KMS-11 (cell line): ENCODE results near the gene FNTB.

ENCODE experiments used
- H2AFZ ChIP-seq: fragments of 200-600 bp; sonication (generic); 2 replicates; pipeline ENCODE4 v1.6.1; 2016; ENCODE audit warnings: antibody characterized with exemption, mixed run types, low read depth
- H3K27ac ChIP-seq: fragments of 200-600 bp; sonication (generic); 2 replicates; pipeline ENCODE4 v1.6.1; 2016; ENCODE audit warnings: mild to moderate bottlenecking, mixed run types
- H3K27me3 ChIP-seq: fragments of 200-600 bp; sonication (generic); 2 replicates; pipeline ENCODE4 v1.6.1; 2017; ENCODE audit warnings: mild to moderate bottlenecking, low read depth, mixed run types, moderate library complexity; ENCODE audit not compliant: insufficient read depth
- H3K36me3 ChIP-seq: fragments of 200-600 bp; sonication (generic); 2 replicates; pipeline ENCODE4 v1.6.1; 2017; ENCODE audit warnings: mild to moderate bottlenecking, mixed run types; ENCODE audit not compliant: insufficient read depth
- H3K4me1 ChIP-seq: fragments of 200-600 bp; sonication (generic); 2 replicates; pipeline ENCODE4 v1.6.1; 2016; ENCODE audit warnings: mild to moderate bottlenecking, low read depth, mixed run types; ENCODE audit not compliant: poor library complexity, severe bottlenecking
- H3K4me2 ChIP-seq: fragments of 200-600 bp; sonication (generic); 2 replicates; pipeline ENCODE4 v1.7.0; 2016; ENCODE audit warnings: mild to moderate bottlenecking, mixed run types
- H3K4me3 ChIP-seq: fragments of 200-600 bp; sonication (generic); IDR thresholded peaks from 2 replicates; pipeline ENCODE4 v1.6.1; 2017; ENCODE audit warnings: low read depth, low read length, mixed read lengths; ENCODE audit not compliant: insufficient read depth
- H3K79me2 ChIP-seq: fragments of 200-600 bp; sonication (generic); 2 replicates; pipeline ENCODE4 v1.6.1; 2016; ENCODE audit warnings: low read depth, mixed run types; ENCODE audit not compliant: insufficient read depth
- H3K9ac ChIP-seq: fragments of 200-600 bp; sonication (generic); 2 replicates; pipeline ENCODE4 v1.6.1; 2016; ENCODE audit warnings: mild to moderate bottlenecking, mixed run types
- H4K20me1 ChIP-seq: fragments of 200-600 bp; sonication (generic); 2 replicates; pipeline ENCODE4 v1.6.1; 2016; ENCODE audit warnings: mild to moderate bottlenecking, mixed run types; ENCODE audit not compliant: insufficient read depth
- TF ChIP-seq, protein P1 (sequence below): fragments of 200-600 bp; sonication (generic); conservative IDR thresholded peaks from 2 replicates; pipeline ENCODE4 v1.6.1; 2017; ENCODE audit warnings: low read depth, mild to moderate bottlenecking, antibody characterized with exemption, low read length, moderate library complexity, mixed read lengths

FNTB gene

DNA sequence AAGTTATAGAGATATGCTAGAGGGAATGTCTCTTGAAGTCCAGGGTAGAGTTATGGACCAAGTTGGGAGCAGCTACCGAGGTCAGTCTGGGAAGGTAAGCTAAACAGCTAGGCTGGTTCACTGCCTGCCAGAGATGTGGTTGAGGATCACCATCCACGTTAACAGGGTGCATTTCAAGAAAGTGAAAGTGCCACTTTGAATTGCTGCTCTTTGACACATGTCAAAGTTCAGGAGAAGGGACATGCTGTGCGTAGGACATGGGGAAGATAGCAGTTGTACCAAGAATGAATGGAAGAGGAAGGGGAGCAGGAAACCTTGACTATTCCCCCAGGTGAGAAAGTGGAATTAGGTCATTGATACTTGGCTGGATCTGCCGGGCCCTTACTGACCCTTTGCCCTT, 66.1 kb downstream of the FNTB start:
- Histone ChIP-seq H3K9ac (no peak overlapping the region), H3K79me2 (no peaks in the 10 kb centered on the region), H3K4me2 (no peak overlapping the region), H3K27ac (no peak overlapping the region), H3K36me3 (no peaks in the 10 kb centered on the region), H3K27me3 (no peaks in the 10 kb centered on the region), H4K20me1 (no peaks in the 10 kb centered on the region), H3K4me1 (no peaks in the 10 kb centered on the region), H3K4me3 (no peak overlapping the region), H2AFZ (no peak overlapping the region)
- TF ChIP-seq, protein P1, sequence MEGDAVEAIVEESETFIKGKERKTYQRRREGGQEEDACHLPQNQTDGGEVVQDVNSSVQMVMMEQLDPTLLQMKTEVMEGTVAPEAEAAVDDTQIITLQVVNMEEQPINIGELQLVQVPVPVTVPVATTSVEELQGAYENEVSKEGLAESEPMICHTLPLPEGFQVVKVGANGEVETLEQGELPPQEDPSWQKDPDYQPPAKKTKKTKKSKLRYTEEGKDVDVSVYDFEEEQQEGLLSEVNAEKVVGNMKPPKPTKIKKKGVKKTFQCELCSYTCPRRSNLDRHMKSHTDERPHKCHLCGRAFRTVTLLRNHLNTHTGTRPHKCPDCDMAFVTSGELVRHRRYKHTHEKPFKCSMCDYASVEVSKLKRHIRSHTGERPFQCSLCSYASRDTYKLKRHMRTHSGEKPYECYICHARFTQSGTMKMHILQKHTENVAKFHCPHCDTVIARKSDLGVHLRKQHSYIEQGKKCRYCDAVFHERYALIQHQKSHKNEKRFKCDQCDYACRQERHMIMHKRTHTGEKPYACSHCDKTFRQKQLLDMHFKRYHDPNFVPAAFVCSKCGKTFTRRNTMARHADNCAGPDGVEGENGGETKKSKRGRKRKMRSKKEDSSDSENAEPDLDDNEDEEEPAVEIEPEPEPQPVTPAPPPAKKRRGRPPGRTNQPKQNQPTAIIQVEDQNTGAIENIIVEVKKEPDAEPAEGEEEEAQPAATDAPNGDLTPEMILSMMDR, result no peak

DNA sequence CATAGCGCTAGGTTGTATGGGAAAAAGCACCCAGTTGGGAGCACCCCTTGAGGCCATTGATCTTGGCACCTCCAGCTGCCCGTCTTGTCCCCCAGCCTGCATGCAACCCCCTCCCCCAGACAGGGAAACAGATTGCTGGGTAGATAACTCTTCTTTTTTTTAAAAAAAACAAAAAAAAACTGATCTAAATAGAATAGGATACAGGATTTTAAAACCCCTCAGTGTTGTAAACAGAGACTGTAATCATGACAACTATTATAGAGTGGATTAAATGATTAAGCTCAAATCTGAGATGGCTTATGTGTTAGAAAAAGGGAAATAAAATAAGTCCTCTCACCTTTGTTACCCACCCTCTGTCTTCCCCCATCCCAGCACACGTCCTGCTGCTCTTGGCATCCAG, 66.8 kb downstream of the FNTB start:
- Histone ChIP-seq H3K9ac (no peak overlapping the region), H3K4me1 (no peaks in the 10 kb centered on the region), H3K4me3 (no peak overlapping the region), H2AFZ (no peak overlapping the region), H3K27me3 (no peaks in the 10 kb centered on the region), H3K79me2 (no peaks in the 10 kb centered on the region), H3K36me3 (no peaks in the 10 kb centered on the region), H3K4me2 (no peak overlapping the region), H4K20me1 (no peaks in the 10 kb centered on the region), H3K27ac (no peak overlapping the region)
- TF ChIP-seq, protein P1, result no peak

DNA sequence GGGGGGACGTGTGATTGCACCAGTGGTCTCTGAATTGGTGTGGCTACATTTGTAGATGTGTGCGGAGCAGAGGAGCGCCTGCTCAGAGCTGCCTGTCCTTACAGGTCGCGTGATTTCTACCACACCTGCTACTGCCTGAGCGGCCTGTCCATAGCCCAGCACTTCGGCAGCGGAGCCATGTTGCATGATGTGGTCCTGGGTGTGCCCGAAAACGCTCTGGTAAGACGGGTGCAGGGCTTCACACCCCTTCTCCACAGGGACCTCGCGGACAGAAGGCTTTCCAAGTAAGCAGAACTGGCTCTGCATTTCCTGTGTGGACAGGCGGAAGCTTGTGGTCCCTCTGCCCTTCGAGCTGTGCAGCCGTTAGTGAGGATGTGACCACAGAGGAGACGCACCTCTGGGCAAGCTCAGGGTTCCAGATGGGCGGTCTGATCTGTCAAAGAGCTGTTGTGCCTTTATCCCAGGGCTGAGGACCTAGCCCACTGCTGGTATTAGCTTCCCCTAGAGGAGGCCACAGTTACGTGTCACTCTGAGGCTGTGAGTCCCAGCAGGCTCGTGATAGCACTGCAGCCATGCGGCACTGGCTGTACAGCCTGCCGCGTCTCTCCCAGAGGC, 67.9 kb downstream of the FNTB start:
- Histone ChIP-seq H3K4me3 (no peak overlapping the region), H3K4me2 (no peak overlapping the region), H2AFZ (no peak overlapping the region), H3K27ac (no peak overlapping the region), H3K9ac (no peak overlapping the region), H3K79me2 (no peaks in the 10 kb centered on the region), H4K20me1 (no peaks in the 10 kb centered on the region), H3K27me3 (no peaks in the 10 kb centered on the region), H3K36me3 (no peaks in the 10 kb centered on the region), H3K4me1 (no peaks in the 10 kb centered on the region)
- TF ChIP-seq, protein P1, result no peak

DNA sequence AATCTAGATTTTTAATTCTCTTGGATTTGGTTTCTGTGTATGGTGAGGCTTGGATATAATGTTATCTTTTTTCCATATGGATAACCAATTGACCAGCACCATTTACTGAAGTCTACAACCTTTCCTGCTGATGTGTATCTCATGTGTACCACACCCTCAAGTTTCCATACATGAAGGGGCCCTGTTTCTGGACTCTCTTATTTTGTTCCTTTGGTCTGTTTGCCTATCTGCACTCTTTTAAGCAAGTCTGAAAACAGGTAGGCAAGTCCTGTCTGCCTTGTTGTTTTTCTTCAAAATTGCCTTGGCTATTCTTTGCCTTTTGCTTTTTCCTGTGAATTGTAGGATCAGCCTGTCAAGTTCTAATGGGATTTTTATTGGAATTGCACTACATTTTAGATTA, 71.0 kb downstream of the FNTB start:
- TF ChIP-seq, protein P1, result no peak
- no peaks in the 10 kb centered on the region for H3K79me2 ChIP-seq

More for the DNA sequence above, 71.0 kb downstream of the FNTB start:
- H3K27me3 ChIP-seq, result no peaks in the 10 kb centered on the region
- H3K4me3 ChIP-seq, result no peak overlapping the region
- no peak overlapping the region for H3K9ac ChIP-seq
- H3K27ac ChIP-seq, result no peak overlapping the region
- H3K36me3 ChIP-seq, result no peaks in the 10 kb centered on the region
- H2AFZ ChIP-seq, result no peak overlapping the region
- H4K20me1 ChIP-seq, result no peaks in the 10 kb centered on the region
- no peak overlapping the region for H3K4me2 ChIP-seq
- no peaks in the 10 kb centered on the region for H3K4me1 ChIP-seq
